DND-41 (cell line): ENCODE data around the gene ZNF827.
A peak's percentile ranks its signal among the peaks of the same experiment; 100 is the strongest.

Source experiments
- ATAC-seq: fragments of 200-7000 bp; cut with Tn5 transposase; 3 replicates; pipeline ENCODE4 v1.9.1; 2021; ENCODE audit warnings: low read depth; ENCODE audit not compliant: insufficient read depth
- DNase-seq: peaks from one replicate; pipeline ENCODE4 v3.0.0-alpha.2; 2020
- H2AFZ ChIP-seq: 2 replicates; pipeline ENCODE4 v1.6.0; 2012; ENCODE audit warnings: low read depth, low read length
- H3K27ac ChIP-seq: 2 replicates; pipeline ENCODE4 v1.5.1; 2012; ENCODE audit warnings: low read length, inconsistent platforms
- H3K27me3 ChIP-seq: fragments of 200-600 bp; sonication (generic); 2 replicates; pipeline ENCODE4 v1.6.0; 2012; ENCODE audit warnings: low read length, mild to moderate bottlenecking, inconsistent platforms; ENCODE audit not compliant: insufficient read depth, poor library complexity
- H3K36me3 ChIP-seq: 2 replicates; pipeline ENCODE4 v1.5.1; 2012; ENCODE audit warnings: low read length, inconsistent platforms; ENCODE audit not compliant: insufficient read depth
- H3K4me1 ChIP-seq: 2 replicates; pipeline ENCODE4 v1.5.1; 2012; ENCODE audit warnings: mild to moderate bottlenecking, low read length; ENCODE audit not compliant: insufficient read depth
- H3K4me2 ChIP-seq: 2 replicates; pipeline ENCODE4 v1.6.0; 2012; ENCODE audit warnings: mild to moderate bottlenecking, moderate library complexity, low read length, inconsistent platforms; ENCODE audit not compliant: insufficient read depth
- H3K4me3 ChIP-seq, 2 experiments: fragments of 200-600 bp in 1 of 2; shearing (Covaris generic) in 1 of 2; 2 replicates each; pipeline ENCODE4 v1.5.1; 2012 to 2016; ENCODE audit warnings: inconsistent platforms in 2 of 2, low read length in 2 of 2, mild to moderate bottlenecking in 2 of 2, low read depth in 1 of 2, moderate library complexity in 1 of 2
- H3K79me2 ChIP-seq: 2 replicates; pipeline ENCODE4 v1.6.0; 2012; ENCODE audit warnings: low read length, inconsistent platforms; ENCODE audit not compliant: insufficient read depth
- H3K9ac ChIP-seq: 2 replicates; pipeline ENCODE4 v1.6.0; 2012; ENCODE audit warnings: low read depth, mild to moderate bottlenecking, inconsistent platforms, low read length, moderate library complexity
- H3K9me3 ChIP-seq: 2 replicates; pipeline ENCODE4 v1.5.1; 2012; ENCODE audit warnings: low read length, moderate library complexity, mild to moderate bottlenecking, inconsistent platforms; ENCODE audit not compliant: insufficient read depth, severe bottlenecking
- H4K20me1 ChIP-seq: 2 replicates; pipeline ENCODE4 v1.6.0; 2012; ENCODE audit warnings: low read length; ENCODE audit not compliant: insufficient read depth
- EZH2 ChIP-seq: IDR thresholded peaks from 3 replicates; pipeline ENCODE4 v1.6.1; 2012; ENCODE audit warnings: borderline replicate concordance, low read depth, mild to moderate bottlenecking, moderate library complexity, low read length, inconsistent platforms; ENCODE audit not compliant: severe bottlenecking
- TF ChIP-seq, protein P1 (sequence below): IDR thresholded peaks from 2 replicates; pipeline ENCODE4 v1.5.1; 2012; ENCODE audit warnings: borderline replicate concordance, low read length, moderate library complexity, mild to moderate bottlenecking; ENCODE audit not compliant: poor library complexity, severe bottlenecking; ENCODE audit errors: extremely low read depth

ZNF827 gene

DNA sequence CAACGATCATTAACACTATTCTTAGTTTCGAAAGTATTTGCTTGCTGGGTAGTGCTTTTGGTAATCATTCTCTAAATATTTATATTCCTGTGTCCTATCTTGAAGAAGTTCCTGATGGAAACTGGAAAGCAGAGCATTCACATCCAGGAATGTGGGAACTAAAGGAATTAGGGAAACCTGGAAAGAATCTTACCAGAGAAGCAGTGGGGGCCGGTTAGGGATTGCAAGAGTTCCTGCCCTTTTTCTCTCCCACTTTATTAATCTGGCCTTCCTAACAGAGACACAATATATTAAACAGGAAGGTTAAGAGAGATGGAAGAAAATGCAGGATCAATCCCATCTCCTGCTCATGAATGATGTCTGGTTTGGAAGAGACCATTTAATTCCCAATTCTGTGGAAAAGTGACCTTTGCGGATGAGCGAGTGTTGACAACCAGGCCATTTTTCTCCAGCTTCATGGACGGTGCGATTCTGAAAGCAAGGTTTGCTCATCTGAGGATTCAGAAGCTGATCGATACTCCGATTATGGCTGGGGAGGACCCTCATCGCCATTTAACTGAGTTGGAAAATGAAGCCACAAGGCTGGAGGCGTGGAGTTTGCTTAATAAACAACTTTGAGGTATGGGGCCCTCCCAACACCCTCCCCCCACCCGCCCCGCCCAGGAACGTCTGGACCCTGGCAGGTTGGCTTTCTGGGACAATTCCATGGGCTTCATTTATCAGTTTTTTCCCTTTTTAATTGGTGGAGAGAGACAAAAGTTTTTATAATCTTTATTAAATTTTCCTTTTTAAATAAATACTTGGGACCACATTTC, 206.4 kb downstream of the ZNF827 start:
- DNase-seq (no peak), ATAC-seq (no peak)
- H3K36me3 ChIP-seq, result no peaks in the 10 kb centered on the region
- no peaks in the 10 kb centered on the region for H3K79me2 ChIP-seq
- H3K27me3 ChIP-seq, result no peaks in the 10 kb centered on the region
- H3K4me3 ChIP-seq, result peak overlapping the region; percentile 29 to 59; a peak in 3 of 4 replicates
- H4K20me1 ChIP-seq, result no peaks in the 10 kb centered on the region
- H3K4me2 ChIP-seq, result peak overlapping the region; percentile 72
- TF ChIP-seq, protein P1, sequence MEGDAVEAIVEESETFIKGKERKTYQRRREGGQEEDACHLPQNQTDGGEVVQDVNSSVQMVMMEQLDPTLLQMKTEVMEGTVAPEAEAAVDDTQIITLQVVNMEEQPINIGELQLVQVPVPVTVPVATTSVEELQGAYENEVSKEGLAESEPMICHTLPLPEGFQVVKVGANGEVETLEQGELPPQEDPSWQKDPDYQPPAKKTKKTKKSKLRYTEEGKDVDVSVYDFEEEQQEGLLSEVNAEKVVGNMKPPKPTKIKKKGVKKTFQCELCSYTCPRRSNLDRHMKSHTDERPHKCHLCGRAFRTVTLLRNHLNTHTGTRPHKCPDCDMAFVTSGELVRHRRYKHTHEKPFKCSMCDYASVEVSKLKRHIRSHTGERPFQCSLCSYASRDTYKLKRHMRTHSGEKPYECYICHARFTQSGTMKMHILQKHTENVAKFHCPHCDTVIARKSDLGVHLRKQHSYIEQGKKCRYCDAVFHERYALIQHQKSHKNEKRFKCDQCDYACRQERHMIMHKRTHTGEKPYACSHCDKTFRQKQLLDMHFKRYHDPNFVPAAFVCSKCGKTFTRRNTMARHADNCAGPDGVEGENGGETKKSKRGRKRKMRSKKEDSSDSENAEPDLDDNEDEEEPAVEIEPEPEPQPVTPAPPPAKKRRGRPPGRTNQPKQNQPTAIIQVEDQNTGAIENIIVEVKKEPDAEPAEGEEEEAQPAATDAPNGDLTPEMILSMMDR, result no peak
- no peak for TF ChIP-seq EZH2
- H3K9me3 ChIP-seq, result no peaks in the 10 kb centered on the region
- H3K9ac ChIP-seq, result peak overlapping the region; percentile 52
- no peak overlapping the region for H3K27ac ChIP-seq
- peaks cover 14% of the 10 kb centered on the region for H3K4me1 ChIP-seq
- peak overlapping the region; percentile 86 for H2AFZ ChIP-seq

DNA sequence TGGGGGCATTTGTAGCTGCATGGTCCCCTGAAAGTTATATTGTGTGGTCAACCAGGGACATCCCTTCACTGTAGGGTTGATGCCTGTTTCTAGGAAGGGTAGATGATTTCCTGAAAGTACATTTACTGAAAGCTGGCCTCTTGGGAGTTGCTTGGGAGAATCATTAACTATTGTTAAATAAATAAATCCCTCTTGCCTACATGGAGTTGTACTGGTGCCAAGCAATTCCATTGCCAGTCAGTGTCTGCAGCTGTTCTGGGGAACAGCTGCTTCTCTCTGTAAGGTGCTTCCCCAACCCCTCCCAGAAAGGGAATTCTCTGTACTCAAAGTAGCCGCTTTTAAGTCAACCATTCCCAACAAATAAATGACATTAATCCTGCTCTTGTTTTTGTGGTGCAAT, 207.6 kb downstream of the ZNF827 start:
- Histone ChIP-seq H3K4me1 (peaks cover 14% of the 10 kb centered on the region), H3K4me2 (no peak overlapping the region), H4K20me1 (no peaks in the 10 kb centered on the region), H3K4me3 (no peak overlapping the region), H3K27me3 (no peaks in the 10 kb centered on the region), H3K9me3 (no peaks in the 10 kb centered on the region), H3K36me3 (no peaks in the 10 kb centered on the region), H3K79me2 (no peaks in the 10 kb centered on the region), H3K27ac (no peak overlapping the region), H3K9ac (no peak overlapping the region), H2AFZ (no peak overlapping the region)
- DNase-seq (no peak), ATAC-seq (no peak)
- no peak for TF ChIP-seq EZH2
- TF ChIP-seq, protein P1, result no peak

DNA sequence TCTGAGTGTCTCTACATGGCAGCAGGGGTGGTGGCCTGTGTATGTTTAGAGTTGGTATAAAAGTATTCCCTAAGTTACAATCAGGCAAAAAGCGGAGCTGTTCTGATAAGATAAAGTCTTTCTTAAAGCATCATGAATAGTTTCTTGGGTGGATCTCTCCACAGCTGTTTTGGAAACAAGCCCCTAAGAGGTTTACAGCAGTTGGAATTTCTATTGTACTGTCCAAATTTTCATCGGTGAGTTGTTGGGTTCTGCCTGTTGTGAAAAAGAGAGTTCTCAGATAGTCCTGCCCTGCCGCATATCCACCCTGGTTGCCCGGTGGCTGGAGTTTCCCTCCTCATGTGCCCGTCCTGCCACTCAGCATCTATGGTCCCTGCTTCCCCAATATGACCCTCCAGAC, 208.6 kb downstream of the ZNF827 start:
- no peaks in the 10 kb centered on the region for H3K36me3 ChIP-seq
- H3K4me2 ChIP-seq, result no peak overlapping the region
- TF ChIP-seq, protein P1, result no peak
- no peak for TF ChIP-seq EZH2
- DNase-seq (no peak), ATAC-seq (no peak)
- no peaks in the 10 kb centered on the region for H3K79me2 ChIP-seq
- no peaks in the 10 kb centered on the region for H3K27me3 ChIP-seq
- no peaks in the 10 kb centered on the region for H3K9me3 ChIP-seq
- H3K4me1 ChIP-seq, result peaks cover 14% of the 10 kb centered on the region
- H3K9ac ChIP-seq, result no peak overlapping the region
- no peaks in the 10 kb centered on the region for H4K20me1 ChIP-seq
- H2AFZ ChIP-seq, result no peak overlapping the region
- no peak overlapping the region for H3K27ac ChIP-seq
- H3K4me3 ChIP-seq, result no peak overlapping the region
